ENCODE data around the gene PEX26. TPM values are rescaled to one million over a fixed set of nuclear protein-coding genes. Genes with fewer than 3 reads are reported as not detected.

The PEX26 gene
- total RNA-seq, 1 experiment from 2014 or later = 46.1 TPM

DNA sequence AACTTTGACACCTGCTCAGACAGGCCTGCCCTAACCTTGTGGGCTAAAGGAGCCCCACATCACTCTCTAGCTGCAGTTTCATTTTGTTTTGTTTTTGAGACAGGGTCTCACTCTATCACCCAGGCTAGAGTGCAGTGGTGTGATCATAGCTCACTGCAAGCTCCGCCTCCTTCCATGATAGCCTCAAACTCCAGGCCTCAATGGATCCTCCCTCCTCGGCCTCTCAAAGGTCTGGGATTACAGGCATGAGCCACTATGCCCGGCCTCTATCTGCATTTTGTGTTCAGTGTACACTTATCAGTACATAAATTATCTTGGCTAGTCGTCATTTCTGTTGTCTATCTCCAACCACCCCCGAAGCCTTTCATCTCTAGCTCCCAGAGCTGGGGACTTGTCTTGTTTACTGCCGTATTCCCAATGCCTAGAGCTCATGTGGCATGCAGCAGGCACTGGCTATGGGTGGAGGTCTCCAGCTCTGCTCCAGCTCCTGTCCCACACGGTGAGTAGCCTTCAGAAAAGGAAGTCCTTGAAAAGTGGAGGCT, 22.1 kb upstream of the PEX26 start:
- intact Hi-C loops (cut with micrococcal nuclease; ENCODE audit: unreplicated experiment) = loop anchor here (2.0 to 5.0 kb wide), 2 partner anchors 23 to 33 kb away; partner anchors contain the start of gene MICAL3
- peaks cover 3% of the 10 kb centered on the region for H3K9me3 Mint-ChIP-seq (ENCODE audit: low read depth, unreplicated experiment)
- peaks cover 45% of the 10 kb centered on the region for H3K4me1 Mint-ChIP-seq (ENCODE audit: low read depth, unreplicated experiment)
- H3K27me3 Mint-ChIP-seq (ENCODE audit: unreplicated experiment) = no peaks in the 10 kb centered on the region
- TF ChIP-seq, protein P1, sequence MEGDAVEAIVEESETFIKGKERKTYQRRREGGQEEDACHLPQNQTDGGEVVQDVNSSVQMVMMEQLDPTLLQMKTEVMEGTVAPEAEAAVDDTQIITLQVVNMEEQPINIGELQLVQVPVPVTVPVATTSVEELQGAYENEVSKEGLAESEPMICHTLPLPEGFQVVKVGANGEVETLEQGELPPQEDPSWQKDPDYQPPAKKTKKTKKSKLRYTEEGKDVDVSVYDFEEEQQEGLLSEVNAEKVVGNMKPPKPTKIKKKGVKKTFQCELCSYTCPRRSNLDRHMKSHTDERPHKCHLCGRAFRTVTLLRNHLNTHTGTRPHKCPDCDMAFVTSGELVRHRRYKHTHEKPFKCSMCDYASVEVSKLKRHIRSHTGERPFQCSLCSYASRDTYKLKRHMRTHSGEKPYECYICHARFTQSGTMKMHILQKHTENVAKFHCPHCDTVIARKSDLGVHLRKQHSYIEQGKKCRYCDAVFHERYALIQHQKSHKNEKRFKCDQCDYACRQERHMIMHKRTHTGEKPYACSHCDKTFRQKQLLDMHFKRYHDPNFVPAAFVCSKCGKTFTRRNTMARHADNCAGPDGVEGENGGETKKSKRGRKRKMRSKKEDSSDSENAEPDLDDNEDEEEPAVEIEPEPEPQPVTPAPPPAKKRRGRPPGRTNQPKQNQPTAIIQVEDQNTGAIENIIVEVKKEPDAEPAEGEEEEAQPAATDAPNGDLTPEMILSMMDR (IDR thresholded peaks at IDR 0.05; ENCODE audit: unreplicated experiment) = no peak
- peak overlapping the region; percentile 60 for H3K27ac Mint-ChIP-seq (ENCODE audit: unreplicated experiment)
- no peak for DNase-seq
- CTCF ChIA-PET = interaction anchor here (1.1 to 2.0 kb wide), 2 partner anchors 17 to 20 kb away, joined by 6 to 9 read pairs; no protein-coding TSS in a partner anchor
- no peak overlapping the region for H3K4me3 Mint-ChIP-seq (ENCODE audit: low read depth, unreplicated experiment)
- H3K36me3 Mint-ChIP-seq (ENCODE audit: insufficient read depth, unreplicated experiment) = peaks cover 4% of the 10 kb centered on the region
- no TSS peak for BruUV-seq (replicated peaks)

DNA sequence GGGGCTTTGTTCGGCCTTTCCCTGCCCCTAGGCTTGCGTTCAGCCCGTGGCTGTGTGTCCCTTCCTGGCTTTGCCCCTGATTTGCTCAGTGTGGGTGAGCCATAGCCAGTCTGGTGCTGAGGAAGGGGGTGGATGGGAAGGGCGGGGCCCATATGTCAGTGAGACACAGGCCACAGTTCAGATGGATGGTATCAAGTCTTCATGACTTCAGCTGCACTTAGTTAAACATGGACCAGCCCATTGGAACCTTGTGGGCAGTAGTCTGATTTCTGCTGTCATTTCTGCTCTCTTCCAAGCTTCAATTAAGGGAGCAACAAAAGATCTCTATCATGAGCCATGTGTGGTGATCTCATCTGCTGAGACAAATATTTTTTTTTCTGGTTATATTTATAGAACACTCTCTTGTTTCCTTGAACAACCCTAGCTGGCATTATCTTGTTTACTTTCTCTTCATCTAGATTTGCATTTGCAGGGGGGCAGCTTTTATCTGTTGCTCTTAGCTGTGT, 21.6 kb upstream of the PEX26 start:
- H3K4me1 Mint-ChIP-seq (ENCODE audit: low read depth, unreplicated experiment) = peaks cover 49% of the 10 kb centered on the region
- peak; percentile 40 for DNase-seq
- CTCF ChIA-PET = interaction anchor here (0.7 to 2.0 kb wide), 4 partner anchors 18 to 781 kb away, joined by 3 to 9 read pairs (median 6); no protein-coding TSS in a partner anchor
- intact Hi-C loops (cut with micrococcal nuclease; ENCODE audit: unreplicated experiment) = loop anchor here (2.0 to 5.0 kb wide), 2 partner anchors 23 to 34 kb away; partner anchors contain the start of gene MICAL3
- peaks cover 4% of the 10 kb centered on the region for H3K36me3 Mint-ChIP-seq (ENCODE audit: insufficient read depth, unreplicated experiment)
- no peak overlapping the region for H3K4me3 Mint-ChIP-seq (ENCODE audit: low read depth, unreplicated experiment)
- no TSS peak for BruUV-seq (replicated peaks)
- peaks cover 3% of the 10 kb centered on the region for H3K9me3 Mint-ChIP-seq (ENCODE audit: low read depth, unreplicated experiment)
- H3K27me3 Mint-ChIP-seq (ENCODE audit: unreplicated experiment) = no peaks in the 10 kb centered on the region
- H3K27ac Mint-ChIP-seq (ENCODE audit: unreplicated experiment) = peak overlapping the region; percentile 60
- TF ChIP-seq, protein P1 (IDR thresholded peaks at IDR 0.05; ENCODE audit: unreplicated experiment) = no peak

DNA sequence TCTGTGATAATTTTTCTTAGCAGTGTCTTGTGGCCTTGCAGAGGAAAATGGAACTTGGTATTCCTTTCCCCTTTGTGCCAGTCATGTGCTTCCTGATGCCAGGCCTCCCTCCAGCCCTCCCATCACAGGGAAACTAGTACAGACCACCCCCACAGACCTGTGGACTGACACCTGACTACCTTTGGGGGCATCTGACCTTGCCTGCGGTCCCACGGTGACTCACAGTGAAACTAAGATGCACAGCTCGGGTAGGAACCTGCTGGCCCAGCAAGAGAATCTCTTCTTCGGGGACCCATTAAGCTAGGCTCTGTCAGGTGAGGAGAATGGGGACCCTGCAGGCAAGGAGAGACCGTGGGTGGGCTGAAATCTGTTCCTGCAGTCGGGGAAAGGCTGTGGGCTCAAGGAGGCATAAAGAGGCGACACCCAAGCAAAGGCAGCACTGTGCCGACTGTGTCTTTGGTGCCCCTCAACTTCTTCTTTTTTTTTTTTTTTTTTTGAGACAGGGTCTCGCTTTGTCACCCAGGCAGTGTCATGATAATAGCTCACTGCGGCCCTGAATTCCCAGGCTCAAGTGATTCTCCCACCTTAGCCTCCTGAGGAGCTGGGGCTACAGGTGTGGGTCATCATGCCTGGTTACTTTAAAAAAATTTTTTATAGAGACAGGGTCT, 20.8 kb upstream of the PEX26 start:
- CTCF ChIA-PET = interaction anchor here (0.6 to 2.0 kb wide), 8 partner anchors 12 to 782 kb away, joined by 3 to 9 read pairs (median 4); no protein-coding TSS in a partner anchor
- peak; percentile 40 for DNase-seq
- TF ChIP-seq, protein P1 (IDR thresholded peaks at IDR 0.05; ENCODE audit: unreplicated experiment) = no peak
- BruUV-seq (replicated peaks) = TSS peak; percentile 63
- Mint-ChIP-seq H3K27ac (ENCODE audit: unreplicated experiment) (peak overlapping the region; percentile 60), H3K27me3 (ENCODE audit: unreplicated experiment) (no peaks in the 10 kb centered on the region), H3K4me3 (ENCODE audit: low read depth, unreplicated experiment) (no peak overlapping the region), H3K4me1 (ENCODE audit: low read depth, unreplicated experiment) (peaks cover 51% of the 10 kb centered on the region), H3K9me3 (ENCODE audit: low read depth, unreplicated experiment) (peaks cover 3% of the 10 kb centered on the region), H3K36me3 (ENCODE audit: insufficient read depth, unreplicated experiment) (peaks cover 4% of the 10 kb centered on the region)
- intact Hi-C loops (cut with micrococcal nuclease; ENCODE audit: unreplicated experiment) = loop anchor here (2.0 to 5.0 kb wide), 2 partner anchors 24 to 35 kb away; partner anchors contain the start of gene MICAL3

DNA sequence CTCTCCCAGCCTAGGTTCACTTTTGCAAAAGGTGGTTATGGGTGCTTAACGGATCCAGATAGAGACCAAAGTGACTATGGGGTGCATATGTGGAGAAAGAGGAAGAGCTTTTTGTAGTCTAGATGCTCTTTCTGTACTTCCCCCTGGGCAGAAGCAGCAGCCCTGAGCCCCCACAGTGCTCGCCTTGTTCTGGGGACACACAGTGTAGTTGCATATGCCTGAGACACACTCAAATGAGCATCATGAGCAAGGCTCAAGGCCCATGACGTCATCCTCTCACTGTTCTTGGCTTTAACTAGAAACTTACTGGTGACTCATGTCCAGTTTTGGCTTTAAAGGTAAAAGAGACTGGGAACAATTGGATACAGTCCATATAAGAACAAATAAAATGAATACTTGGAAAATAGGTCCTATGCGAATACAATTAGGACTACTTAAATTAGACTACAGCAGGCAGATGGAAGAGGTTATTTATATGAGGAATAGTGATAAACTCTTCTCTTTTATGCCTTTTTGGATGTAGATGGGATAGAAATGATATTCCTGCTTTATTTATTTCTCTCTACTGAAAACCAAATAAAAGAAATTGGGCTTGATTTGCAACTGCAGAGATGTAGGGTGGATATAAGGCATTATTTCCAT, 20.1 kb upstream of the PEX26 start:
- CTCF ChIA-PET = interaction anchor here (0.6 to 2.0 kb wide), 6 partner anchors 12 to 83 kb away, joined by 3 to 9 read pairs (median 5); no protein-coding TSS in a partner anchor
- Mint-ChIP-seq H3K27me3 (ENCODE audit: unreplicated experiment) (no peaks in the 10 kb centered on the region), H3K4me1 (ENCODE audit: low read depth, unreplicated experiment) (peaks cover 56% of the 10 kb centered on the region), H3K36me3 (ENCODE audit: insufficient read depth, unreplicated experiment) (peaks cover 4% of the 10 kb centered on the region), H3K27ac (ENCODE audit: unreplicated experiment) (peak overlapping the region; percentile 22), H3K4me3 (ENCODE audit: low read depth, unreplicated experiment) (no peak overlapping the region), H3K9me3 (ENCODE audit: low read depth, unreplicated experiment) (peaks cover 3% of the 10 kb centered on the region)
- DNase-seq = peak; percentile 72
- intact Hi-C loops (cut with micrococcal nuclease; ENCODE audit: unreplicated experiment) = loop anchor here (2.0 to 5.0 kb wide), 2 partner anchors 25 to 35 kb away; partner anchors contain the start of gene MICAL3
- BruUV-seq (replicated peaks) = no TSS peak
- TF ChIP-seq, protein P1 (IDR thresholded peaks at IDR 0.05; ENCODE audit: unreplicated experiment) = no peak

Data from Calu3 (cell line).